Measurements from ENCODE around the gene RAB20. TPM values are rescaled to one million over a fixed set of nuclear protein-coding genes. Genes with fewer than 3 reads are reported as not detected.
"Not testable (repeated sequence)": the region's sequence is repeated elsewhere in the genome, so short reads cannot be mapped to it uniquely, and the experiment has no call there.

The RAB20 gene
- total RNA-seq, 2 experiments from 2014 or later = 6.9 to 7.2 TPM

- Mint-ChIP-seq H3K27ac (no peak overlapping the region), H3K4me1 (peaks cover 7% of the 10 kb centered on the region), H3K36me3 (ENCODE audit: low read depth) (no peaks in the 10 kb centered on the region), H3K4me3 (no peak overlapping the region), H3K27me3 (no peaks in the 10 kb centered on the region), H3K9me3 (no peaks in the 10 kb centered on the region)
- CTCF ChIA-PET = interaction anchor here (0.5 to 1.5 kb wide), 3 partner anchors 51 to 86 kb away, joined by 4 to 8 read pairs (median 4); no protein-coding TSS in a partner anchor
- DNase-seq = no peak
- POLR2A ChIA-PET = no interaction called here
Measured at GRCh38 chr13:110542169-110542796, 19.2 kb downstream of the RAB20 start.

DNA sequence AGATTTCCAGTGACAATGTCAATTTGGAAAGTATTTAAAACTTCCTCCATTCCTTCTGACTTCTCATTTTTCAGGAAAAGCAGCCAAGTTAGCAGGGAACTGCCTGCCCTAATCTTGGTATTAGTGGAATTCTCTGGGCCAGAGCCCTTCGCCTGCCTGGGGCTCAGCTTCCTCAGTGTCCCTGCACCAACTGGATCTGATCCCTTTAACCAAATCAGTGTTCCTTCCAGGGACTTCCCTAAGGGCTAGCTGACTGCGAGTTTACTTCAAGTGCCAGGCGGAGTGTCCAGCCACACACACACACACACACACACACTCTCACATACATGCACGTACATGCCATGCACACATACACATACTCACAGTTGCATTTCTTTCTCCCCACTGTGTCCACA, 20.0 kb downstream of the RAB20 start:
- ChIA-PET POLR2A (no interaction called here), CTCF (interaction anchor here (0.6 kb wide), 1 partner anchor 72 kb away, joined by 8 read pairs; no protein-coding TSS in a partner anchor)
- Mint-ChIP-seq H3K27me3 (no peaks in the 10 kb centered on the region), H3K9me3 (no peaks in the 10 kb centered on the region), H3K4me1 (peaks cover 9% of the 10 kb centered on the region), H3K4me3 (no peak overlapping the region), H3K36me3 (ENCODE audit: low read depth) (no peaks in the 10 kb centered on the region), H3K27ac (no peak overlapping the region)
- no peak for DNase-seq

GRCh38 chr13:110540871-110541525, 20.5 kb downstream of the RAB20 start:
- peaks cover 14% of the 10 kb centered on the region for H3K4me1 Mint-ChIP-seq
- no peak for DNase-seq
- CTCF ChIA-PET = interaction anchor here (1.1 kb wide), 1 partner anchor 10 kb away, joined by 4 read pairs; no protein-coding TSS in a partner anchor
- no peaks in the 10 kb centered on the region for H3K9me3 Mint-ChIP-seq
- H3K27me3 Mint-ChIP-seq = no peaks in the 10 kb centered on the region
- H3K36me3 Mint-ChIP-seq (ENCODE audit: low read depth) = no peaks in the 10 kb centered on the region
- H3K4me3 Mint-ChIP-seq = no peak overlapping the region
- no peak overlapping the region for H3K27ac Mint-ChIP-seq
- POLR2A ChIA-PET = no interaction called here

DNA sequence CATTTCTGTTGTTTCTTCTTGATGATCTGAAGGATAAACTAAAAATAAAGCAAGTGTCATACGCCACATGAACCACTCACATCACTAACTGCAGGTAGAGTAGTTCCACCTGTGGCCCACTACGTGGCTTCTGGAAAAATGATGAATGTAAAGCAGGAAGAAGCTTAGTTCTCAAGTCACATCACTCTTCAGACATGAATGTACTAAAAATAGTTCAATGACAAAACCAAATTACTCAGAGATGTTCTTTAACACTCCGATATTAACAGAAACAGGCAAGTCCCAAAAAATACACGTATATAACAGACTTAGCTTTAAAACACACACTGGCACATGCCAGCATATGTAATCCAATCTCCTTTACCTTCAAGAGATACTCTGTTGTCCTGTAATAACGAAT, 21.6 kb downstream of the RAB20 start:
- no peak overlapping the region for H3K4me3 Mint-ChIP-seq
- H3K4me1 Mint-ChIP-seq = peaks cover 17% of the 10 kb centered on the region
- ChIA-PET CTCF (interaction anchor here (0.8 to 1.1 kb wide), 2 partner anchors 12 to 16 kb away, joined by 4 read pairs; no protein-coding TSS in a partner anchor), POLR2A (no interaction called here)
- H3K27me3 Mint-ChIP-seq = no peaks in the 10 kb centered on the region
- no peak for DNase-seq
- H3K36me3 Mint-ChIP-seq (ENCODE audit: low read depth) = no peaks in the 10 kb centered on the region
- no peak overlapping the region for H3K27ac Mint-ChIP-seq
- H3K9me3 Mint-ChIP-seq = no peaks in the 10 kb centered on the region

- ChIA-PET CTCF (interaction anchor here (0.6 to 1.0 kb wide), 5 partner anchors 10 to 695 kb away, joined by 3 to 5 read pairs (median 4); no protein-coding TSS in a partner anchor), POLR2A (no interaction called here)
- H3K4me3 Mint-ChIP-seq = no peak overlapping the region
- H3K27me3 Mint-ChIP-seq = no peaks in the 10 kb centered on the region
- peaks cover 17% of the 10 kb centered on the region for H3K4me1 Mint-ChIP-seq
- no peaks in the 10 kb centered on the region for H3K9me3 Mint-ChIP-seq
- no peak for DNase-seq
- H3K27ac Mint-ChIP-seq = no peak overlapping the region
- H3K36me3 Mint-ChIP-seq (ENCODE audit: low read depth) = no peaks in the 10 kb centered on the region
Measured at GRCh38 chr13:110538632-110539031, 22.9 kb downstream of the RAB20 start.

DNA sequence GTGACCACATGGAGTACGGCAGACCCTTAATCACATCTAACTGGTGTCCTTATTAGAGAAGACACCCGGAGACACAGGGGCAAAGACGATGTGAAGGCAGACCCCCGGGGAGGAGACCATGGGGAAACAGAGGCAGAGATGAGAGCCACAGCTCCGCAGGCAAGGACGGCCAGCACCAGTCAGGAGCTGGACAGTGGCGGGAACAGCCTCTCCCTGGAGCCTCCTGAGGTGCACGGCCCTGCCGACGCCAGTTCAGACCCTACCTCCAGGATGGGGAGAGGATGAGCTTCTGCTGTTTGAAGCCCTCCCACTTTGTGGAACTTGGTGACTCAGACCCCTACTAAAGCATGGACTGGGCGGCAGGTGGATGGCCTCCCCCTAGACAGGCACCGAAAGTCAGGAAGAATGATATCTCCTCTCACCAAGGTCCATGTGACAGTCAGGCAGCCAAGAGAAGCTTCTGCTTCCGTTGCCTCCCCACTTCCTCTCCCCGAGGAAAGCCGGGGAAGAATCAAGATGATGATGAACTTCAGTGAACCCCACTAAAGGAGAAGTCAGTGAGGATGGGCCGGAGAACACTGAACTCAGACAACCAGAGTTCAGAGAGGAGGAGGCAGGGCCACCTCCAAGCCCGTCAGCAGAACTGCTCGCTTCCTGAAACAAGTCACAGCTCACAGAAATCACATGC, 25.4 kb downstream of the RAB20 start:
- ChIA-PET CTCF (interaction anchor here (0.6 to 1.3 kb wide), 3 partner anchors 21 to 44 kb away, joined by 3 read pairs; partner anchors contain the start of gene RAB20), POLR2A (interaction anchor here (1.2 kb wide), 1 partner anchor 15 kb away, joined by 3 read pairs; no protein-coding TSS in a partner anchor)
- Mint-ChIP-seq H3K36me3 (ENCODE audit: low read depth) (no peaks in the 10 kb centered on the region), H3K4me3 (no peak overlapping the region), H3K27ac (no peak overlapping the region), H3K9me3 (no peaks in the 10 kb centered on the region), H3K27me3 (no peaks in the 10 kb centered on the region), H3K4me1 (peaks cover 17% of the 10 kb centered on the region)
- DNase-seq = no peak

DNA sequence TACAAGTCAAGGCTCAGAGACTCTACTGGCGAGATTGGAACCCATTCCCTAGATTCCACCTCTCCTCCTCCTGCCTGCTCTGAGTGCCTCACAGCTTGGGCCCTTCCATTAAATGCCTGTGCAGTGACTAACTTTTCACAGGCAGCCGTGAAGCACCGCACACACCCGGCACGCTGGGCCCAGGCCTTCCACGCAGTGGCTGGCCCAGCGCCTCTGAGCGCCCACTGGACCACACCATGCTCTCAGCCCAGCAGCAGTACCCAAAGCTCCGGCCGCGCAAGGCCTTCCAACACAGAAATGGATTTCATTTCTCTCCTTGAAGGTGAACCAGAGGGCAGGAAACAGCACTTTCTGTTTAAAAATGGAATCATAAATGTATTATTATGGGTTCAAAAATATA, 26.0 kb downstream of the RAB20 start:
- CTCF ChIA-PET = interaction anchor here (0.6 kb wide), 1 partner anchor 45 kb away, joined by 3 read pairs; no protein-coding TSS in a partner anchor
- H3K9me3 Mint-ChIP-seq = no peaks in the 10 kb centered on the region
- H3K27ac Mint-ChIP-seq = no peak overlapping the region
- no peaks in the 10 kb centered on the region for H3K27me3 Mint-ChIP-seq
- POLR2A ChIA-PET = interaction anchor here (1.2 kb wide), 1 partner anchor 15 kb away, joined by 3 read pairs; no protein-coding TSS in a partner anchor
- H3K4me1 Mint-ChIP-seq = peaks cover 17% of the 10 kb centered on the region
- H3K4me3 Mint-ChIP-seq = no peak overlapping the region
- H3K36me3 Mint-ChIP-seq (ENCODE audit: low read depth) = no peaks in the 10 kb centered on the region
- DNase-seq = no peak

DNA sequence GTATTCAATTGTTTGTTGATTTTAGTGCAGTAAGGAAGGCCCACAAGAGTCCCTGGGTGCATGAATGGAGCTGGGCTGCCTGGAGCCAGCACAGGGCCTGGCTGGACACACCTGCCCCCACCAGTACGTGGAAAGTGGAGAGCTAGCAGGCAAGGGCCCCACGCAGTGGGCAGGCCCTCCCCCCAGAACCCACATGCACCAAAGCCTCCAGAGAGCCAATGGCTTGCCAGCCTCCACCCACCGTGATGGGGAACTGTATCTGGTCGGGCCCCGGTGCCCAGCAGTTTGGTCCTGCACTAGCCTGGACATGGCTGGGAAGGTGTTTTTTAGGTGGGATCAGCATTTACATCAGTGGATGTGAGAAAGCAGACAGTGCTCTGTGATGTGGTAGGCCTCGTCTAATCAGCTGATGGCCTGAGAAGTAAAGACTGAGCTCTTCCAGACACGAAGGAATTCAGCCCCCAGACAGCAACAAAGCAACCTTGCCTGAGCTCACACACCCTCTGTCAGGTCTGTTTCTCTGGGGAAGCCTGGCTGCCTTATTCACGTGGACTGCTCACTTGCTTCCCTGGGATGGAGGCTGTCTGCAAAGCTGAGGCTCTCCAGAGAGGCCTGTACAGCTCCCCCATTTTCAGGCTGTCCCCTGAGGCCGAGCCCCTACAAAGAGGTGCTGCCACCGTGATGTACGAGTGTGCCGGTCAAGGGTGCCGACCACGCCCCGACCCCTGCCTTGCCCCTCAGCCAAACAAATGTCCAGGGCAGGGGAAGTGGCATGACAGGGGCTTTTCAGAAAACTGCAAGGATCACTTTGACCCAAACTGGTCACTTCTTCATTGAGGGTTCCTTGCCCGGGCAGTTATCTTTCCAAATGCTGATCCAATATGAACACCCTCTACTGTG, 27.5 kb downstream of the RAB20 start:
- Mint-ChIP-seq H3K9me3 (no peaks in the 10 kb centered on the region), H3K4me1 (peaks cover 14% of the 10 kb centered on the region), H3K36me3 (ENCODE audit: low read depth) (no peaks in the 10 kb centered on the region), H3K27ac (no peak overlapping the region), H3K27me3 (no peaks in the 10 kb centered on the region), H3K4me3 (no peak overlapping the region)
- CTCF ChIA-PET = no interaction called here
- no peak for DNase-seq
- POLR2A ChIA-PET = no interaction called here

DNA sequence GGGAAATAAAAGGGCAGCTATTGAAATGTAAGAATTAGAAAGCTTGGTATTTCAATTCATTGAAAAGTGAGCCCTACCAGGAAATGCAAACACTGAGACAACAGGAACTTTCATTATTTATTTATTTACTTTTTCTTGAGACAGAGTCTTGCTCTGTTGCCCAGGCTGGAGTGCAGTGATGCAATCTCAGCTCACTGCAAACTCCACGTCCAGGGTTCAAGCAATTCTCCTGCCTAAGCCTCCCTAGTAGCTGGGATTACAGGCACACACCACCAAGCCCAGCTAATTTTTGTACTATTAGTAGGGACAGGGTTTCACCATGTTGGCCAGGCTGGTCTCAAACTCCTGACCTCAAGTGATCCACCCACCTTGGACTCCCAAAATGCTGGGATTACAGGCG, 29.3 kb downstream of the RAB20 start:
- H3K4me1 Mint-ChIP-seq; DNase-seq; H3K9me3 Mint-ChIP-seq; H3K27me3 Mint-ChIP-seq; H3K36me3 Mint-ChIP-seq (ENCODE audit: low read depth); CTCF ChIA-PET; H3K27ac Mint-ChIP-seq; H3K4me3 Mint-ChIP-seq: not testable (repeated sequence)
- POLR2A ChIA-PET = interaction anchor here (1.3 kb wide), 1 partner anchor 24 kb away, joined by 3 read pairs; no protein-coding TSS in a partner anchor

- H3K27me3 Mint-ChIP-seq = no peaks in the 10 kb centered on the region
- ChIA-PET CTCF (no interaction called here), POLR2A (interaction anchor here (1.3 kb wide), 1 partner anchor 25 kb away, joined by 3 read pairs; no protein-coding TSS in a partner anchor)
- H3K36me3 Mint-ChIP-seq (ENCODE audit: low read depth) = no peaks in the 10 kb centered on the region
- no peaks in the 10 kb centered on the region for H3K9me3 Mint-ChIP-seq
- no peak for DNase-seq
- H3K27ac Mint-ChIP-seq = no peak overlapping the region
- peaks cover 8% of the 10 kb centered on the region for H3K4me1 Mint-ChIP-seq
- no peak overlapping the region for H3K4me3 Mint-ChIP-seq
Measured at GRCh38 chr13:110531671-110532083, 29.8 kb downstream of the RAB20 start.

DNA sequence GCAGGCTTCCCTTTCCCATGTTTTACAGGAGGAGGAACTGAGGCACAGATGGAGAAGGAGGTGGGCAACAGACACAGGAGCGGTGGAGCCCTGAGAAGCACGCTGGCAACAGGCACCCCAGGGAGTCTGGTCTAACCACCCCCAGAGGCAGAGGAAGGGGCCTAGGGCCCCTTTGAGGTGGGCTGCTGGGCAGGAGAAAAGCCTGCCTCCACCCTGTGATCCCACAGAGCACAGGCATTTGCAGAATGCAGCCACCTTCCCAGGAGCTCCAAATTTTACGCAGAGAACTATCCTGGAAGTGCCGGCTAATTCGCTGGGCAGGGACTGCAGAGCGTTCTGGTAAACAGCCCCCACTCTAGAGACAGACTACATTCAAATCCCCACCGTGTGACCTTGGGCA, 30.4 kb downstream of the RAB20 start:
- no peak for DNase-seq
- H3K4me1 Mint-ChIP-seq = peaks cover 9% of the 10 kb centered on the region
- POLR2A ChIA-PET = no interaction called here
- CTCF ChIA-PET = no interaction called here
- no peaks in the 10 kb centered on the region for H3K9me3 Mint-ChIP-seq
- H3K27ac Mint-ChIP-seq = no peak overlapping the region
- H3K4me3 Mint-ChIP-seq = no peak overlapping the region
- H3K27me3 Mint-ChIP-seq = no peaks in the 10 kb centered on the region
- no peaks in the 10 kb centered on the region for H3K36me3 Mint-ChIP-seq (ENCODE audit: low read depth)

DNA sequence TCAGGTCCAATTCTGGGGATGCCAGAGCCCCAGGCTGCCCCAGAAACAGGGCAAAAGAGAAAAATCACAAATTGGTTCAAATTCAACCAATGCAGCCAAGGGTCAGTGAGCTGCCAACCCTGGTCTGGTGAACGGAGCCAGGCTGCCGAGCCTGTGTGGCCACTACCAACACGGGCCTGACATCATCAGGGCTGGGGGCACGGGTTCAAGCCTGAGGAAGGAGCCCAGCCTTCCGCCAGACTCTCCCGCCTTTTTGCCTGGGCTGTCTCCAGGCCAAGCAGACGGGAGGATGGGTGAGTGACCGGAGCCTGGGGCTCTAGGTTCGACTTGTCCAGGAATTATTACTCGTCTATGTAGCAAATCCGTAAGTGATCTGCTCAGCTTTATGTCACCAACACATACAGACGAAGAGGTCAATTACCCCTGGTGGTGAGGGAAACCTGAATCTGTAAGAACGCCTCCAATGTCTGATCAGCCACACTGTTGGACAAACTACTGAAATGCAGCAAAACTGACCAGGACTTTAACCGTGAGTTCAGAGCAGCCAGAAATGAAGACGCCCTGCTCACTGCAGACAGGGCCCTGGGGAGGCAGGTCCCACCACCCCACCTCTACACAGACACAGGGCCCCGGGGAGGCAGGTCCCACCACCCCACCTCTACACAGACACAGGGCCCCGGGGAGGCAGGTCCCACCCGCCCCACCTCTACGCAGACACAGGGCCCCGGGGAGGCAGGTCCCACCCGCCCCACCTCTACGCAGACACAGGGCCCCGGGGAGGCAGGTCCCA, 31.8 kb downstream of the RAB20 start:
- Mint-ChIP-seq H3K9me3 (no peaks in the 10 kb centered on the region), H3K27me3 (no peaks in the 10 kb centered on the region), H3K27ac (no peak overlapping the region), H3K36me3 (ENCODE audit: low read depth) (no peaks in the 10 kb centered on the region), H3K4me3 (no peak overlapping the region), H3K4me1 (peaks cover 19% of the 10 kb centered on the region)
- no peak for DNase-seq
- POLR2A ChIA-PET = no interaction called here
- CTCF ChIA-PET = no interaction called here
